GM18499 (cell line): ENCODE results near the gene JAZF1.

Source experiments
- ATAC-seq: cut with Tn5 transposase; IDR thresholded peaks from one replicate; pipeline ENCODE4 v1.9.1; 2021; ENCODE audit warnings: moderate number of reproducible peaks; ENCODE audit not compliant: insufficient read depth, unreplicated experiment

JAZF1 gene

DNA sequence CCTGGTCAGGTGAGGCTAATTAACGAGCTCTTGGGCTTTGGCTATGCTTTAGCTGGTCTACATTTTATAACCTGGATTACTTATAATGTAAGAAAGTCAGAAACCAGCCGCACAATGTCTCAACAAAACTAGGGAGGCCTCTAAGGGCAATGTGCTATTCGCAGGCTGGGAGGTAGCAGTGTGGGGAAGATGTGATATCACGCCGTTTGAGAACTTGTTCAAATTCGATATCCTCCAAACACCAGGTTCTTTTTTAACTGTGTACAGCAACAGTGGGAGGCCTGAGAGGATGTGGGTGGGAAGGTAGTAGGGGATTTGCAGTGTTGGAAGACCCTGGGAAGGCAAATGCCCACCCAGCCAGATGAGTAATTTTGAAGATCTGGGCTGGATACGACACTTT is 184.5 kb downstream of the JAZF1 start:
- ATAC-seq = no peak

DNA sequence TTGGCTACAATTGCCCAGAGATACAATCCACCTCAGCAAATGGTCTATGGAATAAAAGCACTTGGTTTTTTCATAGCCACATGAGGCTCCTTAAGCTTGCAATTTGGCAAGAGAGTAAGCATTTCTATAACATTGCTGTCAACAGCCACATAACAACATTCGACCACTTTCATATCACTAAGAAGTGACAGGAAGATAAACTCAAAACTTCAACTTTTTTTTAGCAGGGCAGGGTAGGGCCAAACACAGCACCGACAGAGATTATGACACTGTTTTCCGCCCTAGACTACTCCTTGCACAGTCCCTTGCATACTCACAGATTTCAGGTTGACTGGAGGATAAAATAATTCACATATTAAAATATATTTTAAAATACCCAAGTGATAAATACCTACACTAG is 185.4 kb downstream of the JAZF1 start:
- ATAC-seq = no peak

DNA sequence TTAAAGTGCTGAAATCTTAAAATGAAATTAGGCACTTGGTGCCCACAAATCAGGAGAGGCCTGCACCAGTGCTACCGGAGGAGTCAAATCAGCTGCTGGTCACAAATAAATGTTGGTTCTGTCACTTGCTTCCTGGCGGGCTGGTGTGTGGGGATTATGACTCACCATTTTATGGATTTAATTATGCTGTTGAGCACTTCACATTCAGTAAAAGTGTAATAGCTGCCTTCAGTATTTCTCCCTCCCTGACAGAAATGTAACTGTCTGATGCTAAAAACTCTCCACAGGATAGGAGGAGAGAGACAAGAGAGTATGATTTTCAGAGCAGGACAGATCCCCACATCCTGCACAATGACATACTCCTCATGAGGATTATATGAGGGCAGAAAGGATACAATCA is 186.0 kb downstream of the JAZF1 start:
- no peak for ATAC-seq

DNA sequence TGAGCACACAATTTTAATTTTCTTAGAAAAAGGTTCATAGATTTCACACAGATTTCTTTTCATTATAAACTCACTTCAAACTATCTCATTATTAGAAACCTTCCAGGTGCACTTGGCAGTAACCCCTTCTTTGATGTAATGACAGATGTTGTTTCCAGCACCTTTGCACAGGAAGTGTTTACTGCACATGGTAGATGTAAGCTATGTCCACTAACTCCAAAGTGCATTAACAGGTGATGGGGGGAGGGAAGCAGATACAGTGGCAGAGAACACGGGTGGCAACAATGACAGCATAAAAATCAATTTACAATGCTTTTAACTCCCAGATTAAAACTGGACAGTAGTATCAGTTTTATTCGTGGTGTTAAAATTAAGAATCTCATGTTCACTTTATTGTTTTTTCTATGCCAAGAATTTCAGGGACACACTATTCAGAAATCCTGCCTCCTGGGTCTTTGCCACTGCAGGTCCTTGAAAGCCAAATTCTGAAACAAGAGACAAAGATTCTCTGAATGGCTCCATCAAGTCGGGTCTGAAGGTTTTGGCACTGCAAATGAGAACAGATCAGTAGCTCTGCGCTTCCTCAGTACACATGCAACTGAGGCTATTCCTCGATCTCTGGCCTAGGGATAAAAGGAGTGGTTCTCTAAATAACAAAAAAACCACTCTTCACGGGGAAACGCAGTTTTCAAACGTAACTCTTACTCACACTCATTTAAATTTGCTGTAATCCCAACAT is 187.7 kb downstream of the JAZF1 start:
- ATAC-seq = no peak

DNA sequence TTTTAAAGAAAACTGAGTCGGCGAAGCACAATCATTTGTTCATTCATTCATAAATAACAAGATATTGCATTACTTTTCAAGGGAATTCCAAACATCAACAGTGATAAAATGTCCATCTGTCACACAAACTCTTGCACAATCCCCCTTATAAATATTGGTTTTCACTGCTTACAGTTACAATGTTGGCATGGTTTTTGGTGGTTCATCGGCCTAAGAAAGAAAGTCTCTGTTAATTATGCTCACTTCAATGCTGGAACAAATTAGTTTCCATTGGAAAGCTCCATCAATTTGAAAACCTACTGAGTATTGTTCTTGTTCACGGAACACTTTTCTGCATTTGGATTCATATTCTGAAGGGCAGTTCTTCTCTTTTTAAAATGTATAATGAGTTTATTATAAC is 188.5 kb downstream of the JAZF1 start:
- no peak for ATAC-seq

DNA sequence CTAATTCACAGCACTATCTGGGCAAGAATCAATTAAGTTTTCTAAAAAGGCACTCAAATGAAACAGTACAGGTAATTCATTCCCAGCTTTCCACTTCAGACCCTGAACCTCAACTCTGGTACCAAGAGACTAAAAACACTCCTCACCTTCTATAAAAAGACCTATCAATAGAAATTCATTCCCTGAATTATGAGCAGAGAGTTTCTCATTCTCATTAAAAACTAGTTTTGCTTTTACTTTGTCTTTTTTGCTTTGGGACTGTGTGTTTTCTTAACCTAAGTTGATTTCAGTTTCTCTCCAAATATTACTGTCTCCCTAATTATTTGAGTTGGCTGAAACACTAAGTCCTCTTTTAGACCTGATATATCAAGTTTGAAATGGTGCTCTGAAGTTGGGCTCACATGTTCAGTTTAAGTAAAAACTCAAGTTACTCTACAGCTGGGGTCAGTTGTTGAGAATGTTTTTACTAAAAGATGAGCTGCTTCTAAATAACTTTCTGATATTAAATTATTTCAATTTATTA is 189.5 kb downstream of the JAZF1 start:
- no peak for ATAC-seq

DNA sequence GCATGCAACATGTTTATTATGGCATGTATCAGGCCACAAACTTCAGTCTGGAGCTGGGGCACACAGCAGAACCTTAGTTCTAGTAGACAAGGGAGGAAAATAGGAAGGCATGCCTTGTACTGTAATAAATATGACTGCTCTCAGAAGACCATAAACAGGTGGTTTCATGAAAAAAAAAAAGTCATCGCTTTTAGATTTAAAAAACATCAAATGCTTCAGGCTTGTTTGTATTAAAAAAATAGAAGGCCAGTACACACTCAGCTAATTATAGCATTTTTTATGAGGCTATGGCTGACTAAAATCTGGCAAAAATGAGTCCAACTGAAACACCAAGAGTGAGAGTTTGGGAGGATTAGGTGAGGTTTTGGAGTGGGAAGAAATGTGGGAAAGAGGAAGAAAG is 204.1 kb downstream of the JAZF1 start:
- no peak for ATAC-seq

DNA sequence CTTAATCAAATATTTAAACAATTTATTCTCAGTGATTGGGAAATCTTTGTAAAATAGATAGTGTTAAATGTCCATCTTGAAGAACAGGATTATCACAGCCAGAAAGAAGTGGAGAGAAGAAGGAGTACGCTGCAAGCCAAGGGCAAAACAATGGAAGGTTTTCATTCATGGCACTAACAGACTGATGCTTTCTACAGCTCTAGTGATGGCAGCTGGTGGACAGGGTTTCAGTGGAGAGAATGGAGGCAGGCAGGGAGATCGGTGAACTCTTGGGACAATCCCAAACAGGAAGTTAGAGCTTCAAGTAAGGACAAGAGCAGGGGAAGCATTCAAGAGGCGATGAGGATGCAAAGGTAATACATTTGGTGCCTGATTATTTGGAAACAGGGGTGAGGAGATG is 207.0 kb downstream of the JAZF1 start:
- ATAC-seq = no peak

DNA sequence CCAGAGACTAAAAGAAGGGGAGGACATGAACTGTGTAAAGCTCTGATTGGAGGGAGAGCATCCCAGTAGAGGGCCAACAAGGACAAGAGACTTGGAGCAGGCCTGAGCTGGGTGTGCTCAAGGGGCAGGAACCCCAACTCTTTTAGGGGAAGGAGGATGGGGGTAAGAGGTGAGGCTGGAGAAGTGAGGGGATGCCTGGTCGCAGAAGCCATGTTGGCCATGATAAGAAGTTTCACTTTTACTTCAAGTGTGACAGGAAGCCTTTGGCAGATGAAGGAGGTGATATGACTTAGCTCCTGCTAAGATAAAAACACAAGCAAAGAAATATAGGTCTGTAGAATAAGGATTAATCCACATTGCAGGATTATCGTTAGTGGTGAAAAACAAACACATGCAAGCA is 208.3 kb downstream of the JAZF1 start:
- ATAC-seq = no peak

DNA sequence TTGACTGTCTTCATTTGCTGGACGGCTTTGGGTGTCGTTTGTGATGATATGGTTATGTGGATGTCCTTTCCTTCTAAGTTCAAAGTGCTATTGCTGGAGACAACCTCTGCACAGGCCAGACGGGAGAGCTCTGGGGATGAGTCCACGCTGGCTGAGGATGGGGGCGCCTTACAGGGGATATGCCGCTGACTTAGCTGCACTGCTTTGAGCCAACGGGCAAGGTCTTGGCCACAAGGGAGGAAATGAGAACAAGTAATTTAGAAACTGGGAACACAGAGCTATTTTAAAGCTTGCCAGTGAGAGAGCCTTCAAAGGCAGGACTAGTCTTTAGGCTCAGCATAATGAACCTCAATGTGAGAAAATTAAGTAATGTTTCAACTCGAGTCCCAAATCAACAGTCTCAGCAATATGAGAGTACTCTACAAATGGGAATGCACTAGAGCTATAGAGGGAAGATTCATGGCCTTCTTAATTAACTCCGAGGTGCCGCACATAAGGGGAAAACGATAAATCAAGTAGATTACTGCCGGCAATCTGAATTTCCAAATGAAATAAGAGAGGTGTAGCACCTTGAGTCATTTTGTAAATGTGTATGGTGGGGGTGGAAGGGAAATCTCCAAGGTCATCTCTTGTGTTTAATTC is 209.3 kb downstream of the JAZF1 start:
- peak; percentile 47 for ATAC-seq

DNA sequence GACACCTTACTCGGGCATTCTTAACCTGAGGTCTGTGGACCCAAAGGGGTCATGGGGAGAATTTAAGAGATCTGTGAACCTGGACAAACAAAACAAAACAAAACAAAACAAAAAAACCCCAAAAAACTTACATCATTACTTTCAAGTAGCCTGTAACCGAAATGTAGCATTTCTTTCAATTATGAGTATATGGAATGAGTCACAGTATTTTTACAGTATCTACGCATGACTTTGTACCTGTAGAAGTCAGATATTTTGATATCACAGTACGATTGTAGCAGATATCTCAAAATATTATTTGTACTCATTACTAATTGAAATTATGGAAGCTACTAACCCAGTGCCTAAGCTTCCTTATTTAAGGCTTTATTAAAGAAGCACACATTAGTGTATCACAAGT is 210.2 kb downstream of the JAZF1 start:
- no peak for ATAC-seq

DNA sequence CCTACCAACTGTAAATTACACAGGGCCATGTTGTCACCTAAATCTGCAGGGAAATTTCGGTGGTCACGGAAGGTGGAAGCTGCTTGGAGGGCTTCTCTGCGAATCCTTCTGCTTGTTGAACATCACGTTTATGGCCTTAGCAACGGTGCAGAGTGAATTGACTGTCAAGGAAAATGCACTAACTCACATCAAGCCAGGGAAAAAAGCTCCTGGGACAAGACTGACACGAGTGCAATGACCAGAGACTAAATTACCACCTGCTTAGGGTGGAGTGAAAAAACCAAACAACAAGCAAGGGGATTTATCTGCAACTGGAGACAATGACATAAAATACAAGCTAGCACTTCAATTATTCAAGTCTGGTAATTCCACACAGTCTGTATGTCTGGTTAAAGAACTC is 211.2 kb downstream of the JAZF1 start:
- ATAC-seq = no peak

DNA sequence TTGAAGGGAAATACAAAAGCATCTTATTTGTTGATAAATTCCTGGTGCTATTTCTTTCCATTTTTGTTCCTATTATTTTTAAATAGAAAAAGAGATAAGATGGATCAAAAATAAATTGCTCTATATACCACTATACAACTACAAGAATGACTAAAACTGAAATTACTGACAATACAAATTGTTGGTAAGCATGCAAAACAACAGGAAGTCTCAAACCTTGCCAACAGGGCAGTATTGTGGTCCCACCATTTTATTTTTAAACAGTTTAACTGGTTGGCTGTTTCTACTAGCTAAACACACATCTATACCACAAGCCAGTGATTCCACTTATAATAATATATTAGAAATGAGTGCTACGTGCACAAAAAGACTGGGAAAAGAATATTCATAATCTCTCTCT is 213.0 kb downstream of the JAZF1 start:
- ATAC-seq = no peak

DNA sequence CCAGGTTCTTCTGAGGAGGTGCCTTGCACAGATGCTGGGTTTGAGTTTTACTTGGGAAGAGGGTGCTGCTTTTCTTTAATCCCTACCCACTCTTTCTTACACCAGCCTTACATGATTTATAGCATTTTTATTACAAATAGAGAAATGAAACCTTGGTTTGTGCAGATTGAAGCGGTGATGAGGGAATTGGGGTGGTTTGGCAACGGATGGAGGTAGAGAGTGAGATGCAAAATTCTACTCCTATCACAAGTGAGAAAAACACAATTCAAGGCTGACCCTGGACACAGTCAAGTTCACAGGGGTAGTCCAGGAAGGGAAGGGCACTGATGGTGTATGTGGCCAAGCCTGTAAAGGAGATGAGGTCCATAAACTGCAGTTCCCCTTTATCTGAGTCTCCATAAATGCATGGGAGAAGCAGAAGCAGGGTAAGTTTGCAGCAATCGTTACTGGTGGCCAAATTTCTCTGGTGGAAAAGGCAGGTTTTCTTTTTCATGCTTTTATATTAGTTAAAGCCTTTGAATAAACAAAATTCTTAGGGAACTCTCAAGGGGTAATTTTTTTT is 214.3 kb downstream of the JAZF1 start:
- ATAC-seq = no peak

DNA sequence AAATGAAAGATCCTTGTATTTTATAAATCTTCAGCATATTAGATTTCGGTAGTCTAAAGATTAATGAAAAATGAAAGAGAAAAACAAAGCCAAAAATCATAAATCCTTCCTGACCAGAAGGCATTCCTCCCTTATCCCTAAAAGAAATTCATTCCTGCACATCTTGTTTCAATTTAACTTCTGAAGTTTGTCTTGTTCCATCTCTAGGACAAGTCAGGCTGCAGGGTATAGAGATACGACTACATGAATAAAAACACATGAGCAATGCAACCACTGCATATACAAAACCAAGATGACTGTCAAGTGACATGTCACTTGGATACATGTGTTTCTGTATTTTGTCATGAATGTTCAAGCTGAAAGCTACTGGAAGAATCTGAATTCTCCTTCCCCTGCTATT is 214.9 kb downstream of the JAZF1 start:
- no peak for ATAC-seq

DNA sequence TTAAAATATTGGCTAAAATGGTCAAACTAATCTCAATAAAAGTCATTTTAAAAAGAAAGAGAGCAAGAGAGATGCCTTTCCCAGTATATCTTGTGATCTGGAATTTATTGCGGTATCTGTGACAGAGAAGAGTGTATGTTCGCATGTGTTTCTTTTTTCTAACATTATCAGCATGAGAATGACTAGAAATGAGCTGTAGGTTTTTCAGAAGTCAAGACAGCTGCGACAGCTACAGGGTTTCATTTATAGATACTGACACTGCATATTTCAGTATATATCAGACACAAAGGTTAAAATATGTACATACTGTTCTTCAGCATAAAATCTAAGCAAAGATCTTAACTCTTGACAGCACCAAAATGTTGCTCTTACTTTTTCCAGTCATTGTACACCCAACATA is 215.8 kb downstream of the JAZF1 start:
- ATAC-seq = no peak

DNA sequence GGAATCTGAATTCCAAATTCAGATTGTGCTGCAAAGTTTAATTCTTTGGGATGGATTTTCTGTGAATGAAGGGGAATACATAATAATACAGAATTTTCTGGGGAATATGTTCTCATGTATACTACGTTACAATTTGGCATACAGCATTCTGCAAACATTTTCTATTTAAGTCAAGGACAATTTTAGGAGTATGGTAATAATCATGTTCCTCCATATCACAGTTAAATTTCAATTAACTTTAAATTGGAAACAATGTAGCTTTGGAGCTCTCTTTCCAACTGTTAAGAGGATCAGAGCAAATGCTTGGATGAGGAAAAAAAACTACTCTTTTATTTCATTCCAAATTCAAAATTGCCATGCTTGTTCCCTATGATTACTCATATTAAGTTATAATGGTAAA is 217.5 kb downstream of the JAZF1 start:
- no peak for ATAC-seq

DNA sequence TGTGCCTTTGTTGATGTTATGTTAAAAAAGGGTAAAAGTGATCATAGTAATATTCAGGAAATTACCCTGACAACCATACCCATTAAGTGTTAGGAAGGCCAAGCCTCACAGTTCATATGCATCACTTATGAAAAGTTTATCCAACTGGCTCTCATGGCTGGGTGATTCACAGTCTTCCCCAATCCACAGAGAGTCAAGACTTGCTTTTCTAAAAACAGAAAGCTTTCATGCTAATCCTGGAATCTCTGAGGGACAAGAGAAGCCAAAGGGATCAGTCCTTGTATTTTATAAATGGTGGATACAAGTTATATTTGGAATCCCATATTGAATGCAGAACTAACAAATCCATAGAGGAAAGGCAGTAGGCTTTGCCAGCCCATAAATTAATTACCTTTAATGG is 218.3 kb downstream of the JAZF1 start:
- ATAC-seq = no peak

DNA sequence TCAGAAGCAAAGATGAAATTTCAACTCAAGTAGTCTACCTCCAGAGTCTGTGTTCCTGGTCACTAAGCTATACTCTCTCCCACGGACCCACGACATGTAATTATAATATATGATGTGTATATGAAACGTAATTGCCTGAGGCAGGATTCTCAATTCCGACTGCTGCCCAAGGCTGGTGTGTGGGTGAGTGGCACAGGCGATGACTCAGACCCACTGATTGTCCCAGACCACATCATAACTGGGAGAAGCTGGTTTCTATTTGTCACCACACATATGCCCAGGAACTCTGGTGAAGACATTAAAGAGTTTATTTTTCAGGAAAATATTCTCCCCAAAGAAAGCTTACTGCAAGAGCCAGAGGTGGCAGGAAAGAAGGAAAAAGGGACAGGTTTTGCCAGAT is 219.3 kb downstream of the JAZF1 start:
- no peak for ATAC-seq

DNA sequence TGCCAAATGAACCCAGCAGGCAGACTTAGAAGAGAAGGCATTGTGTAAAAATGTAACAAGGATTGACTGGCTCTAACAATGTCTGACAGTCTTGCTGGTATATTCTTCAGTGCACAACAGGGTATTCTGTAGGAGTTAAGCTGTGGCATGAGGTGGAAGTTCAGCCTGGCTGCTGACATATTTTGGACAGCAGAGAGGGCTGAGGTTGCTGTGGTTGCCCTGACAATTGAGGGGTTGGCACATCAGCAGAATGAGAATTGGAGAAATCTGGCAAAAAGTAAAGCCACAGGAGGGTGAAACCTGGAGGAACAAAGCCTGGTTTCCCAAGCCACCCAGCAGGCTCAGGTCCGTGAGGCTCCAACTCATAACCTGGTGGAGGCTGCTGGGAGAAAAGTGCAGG is 220.2 kb downstream of the JAZF1 start:
- ATAC-seq = no peak

DNA sequence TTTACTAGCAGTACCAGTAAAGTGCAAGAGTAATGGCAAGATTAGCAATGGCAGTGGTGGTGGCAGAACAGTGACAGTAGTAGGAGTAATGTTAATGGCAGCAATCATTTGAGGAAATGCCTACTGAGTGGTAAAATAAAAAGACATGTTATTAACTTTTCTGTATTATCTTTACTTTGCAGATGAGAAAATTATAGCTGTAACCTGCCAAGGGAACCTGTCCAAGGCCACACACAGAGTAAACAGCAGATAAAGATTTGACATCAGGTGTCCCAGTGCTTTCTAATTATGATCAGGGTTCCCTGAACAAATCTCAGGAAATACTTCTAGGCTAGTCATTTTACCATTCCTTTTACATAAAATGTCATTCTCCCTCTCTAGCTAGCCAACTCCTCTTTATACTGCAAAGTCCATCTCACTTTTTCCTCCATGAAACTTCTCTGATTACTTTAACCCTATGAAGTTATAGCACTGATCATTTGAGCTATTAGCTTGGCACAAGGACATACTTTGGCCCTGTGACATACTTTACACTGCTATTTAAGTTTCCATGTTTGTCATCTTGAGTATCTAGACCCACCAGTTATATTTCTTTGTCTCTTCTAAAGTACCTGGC is 221.6 kb downstream of the JAZF1 start:
- ATAC-seq = no peak
